HepG2 (cell line): Measurements from ENCODE around the gene TBX3.

Source experiments
- CTCF ChIP-seq: sonication (generic); formaldehyde crosslinking; IDR thresholded peaks from 2 replicates; pipeline ENCODE4 v1.5.0; 2020; ENCODE audit warnings: mild to moderate bottlenecking, missing genetic modification reagents, moderate library complexity
- MEIS2 ChIP-seq: sonication (generic); formaldehyde crosslinking; IDR thresholded peaks from 2 replicates; pipeline ENCODE4 v1.9.0; 2021; ENCODE audit warnings: mild to moderate bottlenecking, missing genetic modification reagents
- RBFOX2 ChIP-seq: fragments of 200-400 bp; formaldehyde crosslinking; IDR thresholded peaks from 2 replicates; pipeline ENCODE4 v1.6.1; 2017; ENCODE audit warnings: low read depth, mild to moderate bottlenecking, low read length
- SMC3 ChIP-seq: IDR thresholded peaks from 2 replicates; pipeline ENCODE4 v1.6.1; 2011; ENCODE audit warnings: low read length, improper control_type of control experiment
- ZMYM4 ChIP-seq: sonication (generic); formaldehyde crosslinking; IDR thresholded peaks from 2 replicates; pipeline ENCODE4 v1.8.1; 2023; ENCODE audit warnings: mild to moderate bottlenecking, missing genetic modification reagents
- ZNF639 ChIP-seq: conservative IDR thresholded peaks from 2 replicates; pipeline ENCODE4 v1.6.1; 2018; ENCODE audit warnings: missing genetic modification reagents

- no peak for TF ChIP-seq RBFOX2
- no peak for TF ChIP-seq MEIS2 (CRISPR knock-in tag)
- no peak for TF ChIP-seq CTCF (CRISPR knock-in tag)
- TF ChIP-seq SMC3: no peak
- no peak for TF ChIP-seq ZNF639 (CRISPR knock-in tag)
- no peak for TF ChIP-seq ZMYM4
These were observed 4.4 kb upstream of the TBX3 start for GRCh38 chr12:114688256-114688845.
